ENCODE data around the gene EIF4A2.

DNA sequence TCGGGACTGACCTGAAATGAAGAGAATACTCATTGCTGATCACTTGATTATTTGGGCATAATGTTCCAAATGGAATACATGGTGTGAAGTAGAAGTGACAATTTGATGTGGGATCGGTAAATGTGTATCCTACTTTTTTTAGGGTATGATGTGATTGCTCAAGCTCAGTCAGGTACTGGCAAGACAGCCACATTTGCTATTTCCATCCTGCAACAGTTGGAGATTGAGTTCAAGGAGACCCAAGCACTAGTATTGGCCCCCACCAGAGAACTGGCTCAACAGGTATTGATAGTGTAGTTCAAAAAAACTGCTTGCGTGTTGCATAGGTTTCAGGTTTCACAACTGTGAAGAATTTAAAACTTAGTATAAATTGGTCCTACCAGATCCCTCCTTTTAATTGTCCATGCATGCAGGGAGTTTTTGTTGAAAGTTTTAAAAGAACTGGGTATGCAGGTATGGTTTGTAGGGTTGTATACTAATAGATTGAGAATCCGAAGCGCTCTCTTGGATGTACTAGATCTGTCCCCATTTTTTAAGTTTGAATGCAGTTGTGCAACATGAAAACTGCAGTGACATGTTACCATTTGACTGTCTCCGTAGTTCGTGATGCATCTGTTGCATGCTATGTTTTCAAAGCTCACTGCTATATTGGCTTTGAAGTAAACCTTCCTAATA lies 1.6 kb downstream of the EIF4A2 start:
- TF ChIP-seq, protein P1, sequence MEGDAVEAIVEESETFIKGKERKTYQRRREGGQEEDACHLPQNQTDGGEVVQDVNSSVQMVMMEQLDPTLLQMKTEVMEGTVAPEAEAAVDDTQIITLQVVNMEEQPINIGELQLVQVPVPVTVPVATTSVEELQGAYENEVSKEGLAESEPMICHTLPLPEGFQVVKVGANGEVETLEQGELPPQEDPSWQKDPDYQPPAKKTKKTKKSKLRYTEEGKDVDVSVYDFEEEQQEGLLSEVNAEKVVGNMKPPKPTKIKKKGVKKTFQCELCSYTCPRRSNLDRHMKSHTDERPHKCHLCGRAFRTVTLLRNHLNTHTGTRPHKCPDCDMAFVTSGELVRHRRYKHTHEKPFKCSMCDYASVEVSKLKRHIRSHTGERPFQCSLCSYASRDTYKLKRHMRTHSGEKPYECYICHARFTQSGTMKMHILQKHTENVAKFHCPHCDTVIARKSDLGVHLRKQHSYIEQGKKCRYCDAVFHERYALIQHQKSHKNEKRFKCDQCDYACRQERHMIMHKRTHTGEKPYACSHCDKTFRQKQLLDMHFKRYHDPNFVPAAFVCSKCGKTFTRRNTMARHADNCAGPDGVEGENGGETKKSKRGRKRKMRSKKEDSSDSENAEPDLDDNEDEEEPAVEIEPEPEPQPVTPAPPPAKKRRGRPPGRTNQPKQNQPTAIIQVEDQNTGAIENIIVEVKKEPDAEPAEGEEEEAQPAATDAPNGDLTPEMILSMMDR (IDR thresholded peaks at IDR 0.05; ENCODE audit: low read length): no peak
- TF ChIP-seq EZH2phosphoT487 (IDR thresholded peaks at IDR 0.05; ENCODE audit: low read length): no peak
